DOHH2 (cell line): Measurements from ENCODE around the gene FOSB.

ENCODE experiments used
- H3F3A ChIP-seq: fragments of 200-600 bp; sonication (generic), shearing (Covaris generic); 2 replicates; pipeline ENCODE4 v1.6.0; 2016; ENCODE audit warnings: antibody characterized with exemption, mild to moderate bottlenecking; ENCODE audit not compliant: control insufficient read depth, insufficient read depth
- H3K27ac ChIP-seq: fragments of 200-600 bp; sonication (generic); 2 replicates; pipeline ENCODE4 v1.5.1; 2014; ENCODE audit warnings: low read depth, mild to moderate bottlenecking, low read length, moderate library complexity
- H3K27me3 ChIP-seq: fragments of 200-600 bp; sonication (generic); 2 replicates; pipeline ENCODE4 v1.6.1; 2014; ENCODE audit warnings: mild to moderate bottlenecking, low read length, mixed read lengths; ENCODE audit not compliant: control insufficient read depth
- H3K36me3 ChIP-seq: fragments of 200-600 bp; sonication (generic); 2 replicates; pipeline ENCODE4 v1.6.1; 2014; ENCODE audit warnings: mild to moderate bottlenecking, low read length, moderate library complexity, mixed read lengths; ENCODE audit not compliant: control insufficient read depth
- H3K4me1 ChIP-seq: fragments of 200-600 bp; sonication (generic); 2 replicates; pipeline ENCODE4 v1.6.1; 2014; ENCODE audit warnings: mild to moderate bottlenecking, low read length, mixed read lengths; ENCODE audit not compliant: control insufficient read depth
- H3K4me2 ChIP-seq: fragments of 200-600 bp; sonication (generic); 2 replicates; pipeline ENCODE4 v1.6.0; 2014; ENCODE audit warnings: mild to moderate bottlenecking, low read length, moderate library complexity
- H3K4me3 ChIP-seq: fragments of 200-600 bp; sonication (generic); 2 replicates; pipeline ENCODE4 v1.5.1; 2014; ENCODE audit warnings: mild to moderate bottlenecking, low read length, mixed read lengths
- H3K79me2 ChIP-seq: fragments of 200-600 bp; sonication (generic); 2 replicates; pipeline ENCODE4 v1.6.1; 2014; ENCODE audit warnings: mild to moderate bottlenecking, low read length, mixed read lengths; ENCODE audit not compliant: control insufficient read depth
- H3K9me2 ChIP-seq: fragments of 200-600 bp; sonication (generic); replicated peaks from 2 replicates; pipeline ENCODE4 v1.6.1; 2014; ENCODE audit warnings: mild to moderate bottlenecking, low read length, mixed read lengths; ENCODE audit not compliant: control insufficient read depth
- H3K9me3 ChIP-seq: fragments of 200-600 bp; sonication (generic); 2 replicates; pipeline ENCODE4 v1.6.1; 2014; ENCODE audit warnings: antibody characterized with exemption, low read length, mixed read lengths; ENCODE audit not compliant: control insufficient read depth, insufficient read depth
- H4K20me1 ChIP-seq: fragments of 200-600 bp; sonication (generic); 2 replicates; pipeline ENCODE4 v1.6.0; 2014; ENCODE audit warnings: low read depth, mild to moderate bottlenecking, antibody characterized with exemption, low read length, moderate library complexity; ENCODE audit not compliant: control insufficient read depth, insufficient read depth
- EZH2phosphoT487 ChIP-seq: fragments of 200-600 bp; sonication (generic); IDR thresholded peaks from 2 replicates; pipeline ENCODE4 v1.6.1; 2017; ENCODE audit warnings: borderline replicate concordance, mild to moderate bottlenecking, antibody characterized with exemption, low read length, moderate library complexity, mixed read lengths
- TF ChIP-seq, protein P1 (sequence below): fragments of 200-600 bp; sonication (generic); IDR thresholded peaks from one replicate; pipeline ENCODE4 v1.5.1; 2014; ENCODE audit warnings: antibody characterized with exemption, mild to moderate bottlenecking, low read depth, low read length; ENCODE audit not compliant: poor library complexity, severe bottlenecking

The FOSB gene

GRCh38 chr19:45476304-45476703, 8.5 kb downstream of the FOSB start:
- Histone ChIP-seq H3K9me3 (no peaks in the 10 kb centered on the region), H3K4me2 (no peak overlapping the region), H3K4me3 (no peak overlapping the region), H3K27ac (no peak overlapping the region), H3K36me3 (no peaks in the 10 kb centered on the region), H3K9me2 (no peaks in the 10 kb centered on the region), H3K27me3 (peaks cover 21% of the 10 kb centered on the region), H4K20me1 (no peaks in the 10 kb centered on the region), H3K4me1 (peaks cover 37% of the 10 kb centered on the region), H3F3A (0 out of 2 replicates have a peak, but pooled peaks cover 10% of the 10 kb centered on the region), H3K79me2 (no peaks in the 10 kb centered on the region)
- TF ChIP-seq, protein P1, sequence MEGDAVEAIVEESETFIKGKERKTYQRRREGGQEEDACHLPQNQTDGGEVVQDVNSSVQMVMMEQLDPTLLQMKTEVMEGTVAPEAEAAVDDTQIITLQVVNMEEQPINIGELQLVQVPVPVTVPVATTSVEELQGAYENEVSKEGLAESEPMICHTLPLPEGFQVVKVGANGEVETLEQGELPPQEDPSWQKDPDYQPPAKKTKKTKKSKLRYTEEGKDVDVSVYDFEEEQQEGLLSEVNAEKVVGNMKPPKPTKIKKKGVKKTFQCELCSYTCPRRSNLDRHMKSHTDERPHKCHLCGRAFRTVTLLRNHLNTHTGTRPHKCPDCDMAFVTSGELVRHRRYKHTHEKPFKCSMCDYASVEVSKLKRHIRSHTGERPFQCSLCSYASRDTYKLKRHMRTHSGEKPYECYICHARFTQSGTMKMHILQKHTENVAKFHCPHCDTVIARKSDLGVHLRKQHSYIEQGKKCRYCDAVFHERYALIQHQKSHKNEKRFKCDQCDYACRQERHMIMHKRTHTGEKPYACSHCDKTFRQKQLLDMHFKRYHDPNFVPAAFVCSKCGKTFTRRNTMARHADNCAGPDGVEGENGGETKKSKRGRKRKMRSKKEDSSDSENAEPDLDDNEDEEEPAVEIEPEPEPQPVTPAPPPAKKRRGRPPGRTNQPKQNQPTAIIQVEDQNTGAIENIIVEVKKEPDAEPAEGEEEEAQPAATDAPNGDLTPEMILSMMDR: no peak
- TF ChIP-seq EZH2phosphoT487: no peak

- no peaks in the 10 kb centered on the region for H3K36me3 ChIP-seq
Observed at GRCh38 chr19:45477186-45477585, 9.4 kb downstream of the FOSB start.

DNA sequence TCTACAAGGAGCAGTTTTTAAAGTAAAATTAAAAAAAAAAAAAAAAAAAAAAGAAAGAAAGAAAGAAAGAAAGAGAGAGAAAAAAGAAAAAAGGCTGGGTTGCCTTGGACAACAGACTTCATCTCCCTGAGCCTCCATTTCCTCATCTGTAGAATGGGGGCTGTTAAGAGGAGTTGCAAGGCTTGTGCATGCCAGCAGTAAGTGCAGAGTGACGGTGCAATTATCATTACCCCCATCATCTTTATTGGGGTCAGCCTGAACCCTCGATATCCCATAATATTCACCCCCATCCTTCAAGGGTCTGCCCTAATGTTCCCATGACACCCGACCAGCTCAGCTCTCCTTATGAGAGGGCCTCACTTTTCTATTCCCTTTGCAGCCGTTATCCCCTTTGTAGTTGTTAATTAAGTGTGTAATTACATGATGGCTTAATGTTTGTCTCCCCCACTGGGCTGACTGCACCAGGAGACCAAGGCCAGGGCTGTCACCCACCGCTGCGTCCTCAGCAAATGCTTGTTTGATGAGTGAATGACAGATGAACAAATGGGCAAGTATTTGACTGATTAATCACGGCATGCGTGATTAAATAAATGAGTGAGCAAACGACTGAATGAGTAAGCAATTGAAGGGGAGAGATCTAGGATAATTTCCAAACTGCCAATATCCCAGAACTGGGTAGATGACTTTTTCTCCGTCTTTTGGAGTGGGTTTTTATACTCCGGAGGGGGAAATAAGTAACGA, 10.1 kb downstream of the FOSB start:
- H3K9me2 ChIP-seq: no peaks in the 10 kb centered on the region
- TF ChIP-seq, protein P1: no peak
- TF ChIP-seq EZH2phosphoT487: no peak
- peak overlapping the region; percentile 84 for H3K4me3 ChIP-seq
- H3F3A ChIP-seq: 0 out of 2 replicates have a peak, but pooled peaks cover 10% of the 10 kb centered on the region
- H3K27ac ChIP-seq: peak overlapping the region; percentile 87
- no peaks in the 10 kb centered on the region for H4K20me1 ChIP-seq
- H3K4me2 ChIP-seq: peak overlapping the region; percentile 72
- no peaks in the 10 kb centered on the region for H3K9me3 ChIP-seq
- H3K36me3 ChIP-seq: no peaks in the 10 kb centered on the region
- peaks cover 37% of the 10 kb centered on the region for H3K4me1 ChIP-seq
- H3K79me2 ChIP-seq: no peaks in the 10 kb centered on the region
- peaks cover 8% of the 10 kb centered on the region for H3K27me3 ChIP-seq

More at GRCh38 chr19:45477186-45477585, 9.4 kb downstream of the FOSB start:
- Histone ChIP-seq H3K4me1 (peaks cover 37% of the 10 kb centered on the region), H3K9me2 (no peaks in the 10 kb centered on the region), H3K79me2 (no peaks in the 10 kb centered on the region), H4K20me1 (no peaks in the 10 kb centered on the region), H3F3A (0 out of 2 replicates have a peak, but pooled peaks cover 10% of the 10 kb centered on the region), H3K4me3 (no peak overlapping the region), H3K9me3 (no peaks in the 10 kb centered on the region), H3K4me2 (no peak overlapping the region), H3K27me3 (peaks cover 15% of the 10 kb centered on the region), H3K27ac (no peak overlapping the region)
- TF ChIP-seq, protein P1: no peak
- TF ChIP-seq EZH2phosphoT487: no peak
